SU-DHL-6 (cell line): ENCODE results near the gene TMEM131.

Source experiments
- H2AFZ ChIP-seq: fragments of 200-600 bp; sonication (generic); 2 replicates; pipeline ENCODE4 v1.6.1; 2014; ENCODE audit warnings: low read depth, mild to moderate bottlenecking, moderate library complexity, mixed read lengths, antibody characterized with exemption, low read length; ENCODE audit not compliant: severe bottlenecking
- H3F3A ChIP-seq: fragments of 200-600 bp; shearing (Covaris generic); 2 replicates; pipeline ENCODE4 v1.6.0; 2016; ENCODE audit warnings: antibody characterized with exemption, mild to moderate bottlenecking; ENCODE audit not compliant: insufficient read depth
- H3K27ac ChIP-seq: fragments of 200-600 bp; sonication (generic); 2 replicates; pipeline ENCODE4 v1.5.1; 2016; ENCODE audit warnings: low read depth, mild to moderate bottlenecking, low read length, moderate library complexity, mixed read lengths
- H3K27me3 ChIP-seq: fragments of 200-600 bp; sonication (generic), shearing (Covaris generic); 2 replicates; pipeline ENCODE4 v1.6.0; 2014; ENCODE audit warnings: mild to moderate bottlenecking, low read length
- H3K36me3 ChIP-seq: fragments of 200-600 bp; sonication (generic); 2 replicates; pipeline ENCODE4 v1.6.1; 2014; ENCODE audit warnings: mild to moderate bottlenecking, low read length, mixed read lengths
- H3K4me2 ChIP-seq: fragments of 300-600, 200-600 bp; shearing (Covaris generic), sonication (generic); 2 replicates; pipeline ENCODE4 v1.6.0; 2014; ENCODE audit warnings: low read length, low read depth, mild to moderate bottlenecking; ENCODE audit not compliant: poor library complexity, severe bottlenecking
- H3K4me3 ChIP-seq: fragments of 200-600 bp; sonication (generic); 2 replicates; pipeline ENCODE4 v1.5.1; 2014; ENCODE audit warnings: antibody characterized with exemption, low read length, mild to moderate bottlenecking, mixed read lengths; ENCODE audit not compliant: insufficient read depth, poor library complexity, severe bottlenecking
- H3K79me2 ChIP-seq: fragments of 200-600 bp; sonication (generic); 2 replicates; pipeline ENCODE4 v1.6.1; 2014; ENCODE audit warnings: mild to moderate bottlenecking, low read length, moderate library complexity; ENCODE audit not compliant: insufficient read depth
- H3K9ac ChIP-seq: fragments of 200-600 bp; sonication (generic); 2 replicates; pipeline ENCODE4 v1.7.0; 2014; ENCODE audit warnings: mild to moderate bottlenecking, low read length
- H3K9me2 ChIP-seq: fragments of 200-600 bp; sonication (generic); replicated peaks from 2 replicates; pipeline ENCODE4 v1.6.1; 2014; ENCODE audit warnings: low read length; ENCODE audit not compliant: insufficient read depth
- H3K9me3 ChIP-seq: fragments of 200-600 bp; sonication (generic); 2 replicates; pipeline ENCODE4 v1.6.1; 2014; ENCODE audit warnings: low read length, mixed read lengths; ENCODE audit not compliant: insufficient read depth
- H4K20me1 ChIP-seq: fragments of 200-600 bp; sonication (generic); 2 replicates; pipeline ENCODE4 v1.6.1; 2014; ENCODE audit warnings: low read depth, mild to moderate bottlenecking, antibody characterized with exemption, low read length, moderate library complexity, mixed read lengths
- CTCF ChIP-seq: fragments of 200-600 bp; sonication (generic); IDR thresholded peaks from one replicate; pipeline ENCODE4 v1.5.1; 2017; ENCODE audit warnings: antibody characterized with exemption, mild to moderate bottlenecking, low read length, moderate library complexity; ENCODE audit not compliant: insufficient read depth, poor library complexity, severe bottlenecking
- EZH2phosphoT487 ChIP-seq: fragments of 200-600 bp; sonication (generic), shearing (Covaris generic); conservative IDR thresholded peaks from 2 replicates; pipeline ENCODE4 v1.6.1; 2018; ENCODE audit warnings: mild to moderate bottlenecking, antibody characterized with exemption, low read length, moderate library complexity, mixed read lengths

TMEM131 gene

GRCh38 chr2:97992836-97993825 is 2.6 kb downstream of the TMEM131 start:
- no peaks in the 10 kb centered on the region for H3K27me3 ChIP-seq
- peak overlapping the region; percentile 88 for H3K4me2 ChIP-seq
- peaks cover 34% of the 10 kb centered on the region for H4K20me1 ChIP-seq
- H2AFZ ChIP-seq: no peak overlapping the region
- TF ChIP-seq CTCF (no peak), EZH2phosphoT487 (no peak)
- peak overlapping the region; percentile 81 for H3K9ac ChIP-seq
- peaks cover 66% of the 10 kb centered on the region for H3K79me2 ChIP-seq
- peaks cover 7% of the 10 kb centered on the region; the same call in 1 of the 2 replicates for H3K9me3 ChIP-seq
- H3K27ac ChIP-seq: no peak overlapping the region
- H3K36me3 ChIP-seq: peaks cover 16% of the 10 kb centered on the region
- H3F3A ChIP-seq: peaks cover 4% of the 10 kb centered on the region
- peak overlapping the region; percentile 76 for H3K4me3 ChIP-seq
- H3K9me2 ChIP-seq: no peaks in the 10 kb centered on the region

GRCh38 chr2:97991081-97991856 is 4.5 kb downstream of the TMEM131 start:
- TF ChIP-seq EZH2phosphoT487: no peak
- TF ChIP-seq CTCF: no peak
- no peaks in the 10 kb centered on the region for H3K27me3 ChIP-seq
- peaks cover 34% of the 10 kb centered on the region for H4K20me1 ChIP-seq
- no peak overlapping the region for H3K9ac ChIP-seq
- no peak overlapping the region for H2AFZ ChIP-seq
- peaks cover 9% of the 10 kb centered on the region; the same call in 1 of the 2 replicates for H3K9me3 ChIP-seq
- no peak overlapping the region for H3K4me3 ChIP-seq
- peaks cover 4% of the 10 kb centered on the region for H3F3A ChIP-seq
- no peaks in the 10 kb centered on the region for H3K9me2 ChIP-seq
- H3K27ac ChIP-seq: no peak overlapping the region
- peaks cover 84% of the 10 kb centered on the region for H3K79me2 ChIP-seq
- peak overlapping the region; percentile 24 for H3K4me2 ChIP-seq
- peaks cover 21% of the 10 kb centered on the region for H3K36me3 ChIP-seq

- H3K9me2 ChIP-seq: no peaks in the 10 kb centered on the region
- H2AFZ ChIP-seq: no peak overlapping the region
- peaks cover 9% of the 10 kb centered on the region; the same call in 1 of the 2 replicates for H3K9me3 ChIP-seq
- peaks cover 95% of the 10 kb centered on the region for H3K79me2 ChIP-seq
- H3F3A ChIP-seq: no peaks in the 10 kb centered on the region
- peaks cover 26% of the 10 kb centered on the region for H3K36me3 ChIP-seq
- no peak overlapping the region for H3K4me2 ChIP-seq
- no peak overlapping the region for H3K9ac ChIP-seq
- no peak overlapping the region for H3K27ac ChIP-seq
- peaks cover 38% of the 10 kb centered on the region for H4K20me1 ChIP-seq
- no peak overlapping the region for H3K4me3 ChIP-seq
- no peak for TF ChIP-seq EZH2phosphoT487
- no peak for TF ChIP-seq CTCF
- H3K27me3 ChIP-seq: no peaks in the 10 kb centered on the region
These were observed 7.0 kb downstream of the TMEM131 start for GRCh38 chr2:97988722-97989121.
